ENCODE measurements around the gene GPRC5B. TPM values are rescaled to one million over a fixed set of nuclear protein-coding genes. Genes with fewer than 3 reads are reported as not detected.

GPRC5B gene
- total RNA-seq, 1 experiment from 2014 or later: 3.2 TPM

GRCh38 chr16:19812986-19813385 is 71.7 kb downstream of the GPRC5B start:
- no peak for DNase-seq (ENCODE audit: low read depth)

DNA sequence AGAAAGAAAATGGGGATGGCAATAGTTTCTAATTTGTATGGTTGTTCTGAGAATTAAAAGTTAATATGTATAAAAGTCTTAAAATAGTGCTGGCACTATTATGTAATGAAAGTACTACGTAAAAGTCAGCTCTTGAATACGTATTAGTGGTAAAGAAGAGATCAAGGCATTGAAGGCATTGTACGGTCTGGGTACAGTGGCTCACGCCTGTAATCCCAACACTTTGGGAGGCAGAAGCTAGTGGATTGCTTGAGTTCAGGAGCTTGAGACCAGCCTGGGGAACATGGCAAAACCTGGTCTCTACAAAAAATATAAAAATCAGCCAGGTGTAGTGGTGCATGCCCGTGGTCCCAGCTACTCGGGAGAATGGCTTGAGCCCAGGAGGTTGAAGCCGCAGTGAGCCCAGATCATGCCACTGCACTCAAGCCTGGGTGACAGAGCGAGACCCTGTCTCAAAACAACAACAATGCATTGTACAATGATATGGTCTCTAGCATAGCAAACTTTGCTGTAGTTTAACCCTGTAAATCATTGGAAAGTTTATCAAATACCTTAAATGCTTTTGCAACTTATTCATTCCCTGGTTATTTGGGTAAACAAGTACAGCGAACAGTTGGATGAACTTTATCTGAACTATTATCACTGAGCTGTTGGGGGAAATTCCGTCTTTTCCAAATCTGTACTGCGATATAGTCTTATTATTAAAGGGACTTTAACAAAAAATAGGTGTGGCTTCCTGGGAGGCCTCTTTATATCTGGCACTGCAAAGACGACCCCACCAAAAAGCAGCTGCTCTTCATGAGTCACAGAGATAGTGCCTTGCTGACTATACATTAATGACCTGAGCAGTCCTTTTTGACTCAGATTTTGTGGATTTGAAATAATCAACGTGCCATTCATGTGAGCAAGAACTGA is 73.6 kb downstream of the GPRC5B start:
- DNase-seq (ENCODE audit: low read depth): peak; percentile 69

- no peak for DNase-seq (ENCODE audit: low read depth)
These were observed 75.0 kb downstream of the GPRC5B start for GRCh38 chr16:19809693-19810092.

GRCh38 chr16:19809121-19809635 is 75.5 kb downstream of the GPRC5B start:
- DNase-seq (ENCODE audit: low read depth): peak; percentile 75

DNA sequence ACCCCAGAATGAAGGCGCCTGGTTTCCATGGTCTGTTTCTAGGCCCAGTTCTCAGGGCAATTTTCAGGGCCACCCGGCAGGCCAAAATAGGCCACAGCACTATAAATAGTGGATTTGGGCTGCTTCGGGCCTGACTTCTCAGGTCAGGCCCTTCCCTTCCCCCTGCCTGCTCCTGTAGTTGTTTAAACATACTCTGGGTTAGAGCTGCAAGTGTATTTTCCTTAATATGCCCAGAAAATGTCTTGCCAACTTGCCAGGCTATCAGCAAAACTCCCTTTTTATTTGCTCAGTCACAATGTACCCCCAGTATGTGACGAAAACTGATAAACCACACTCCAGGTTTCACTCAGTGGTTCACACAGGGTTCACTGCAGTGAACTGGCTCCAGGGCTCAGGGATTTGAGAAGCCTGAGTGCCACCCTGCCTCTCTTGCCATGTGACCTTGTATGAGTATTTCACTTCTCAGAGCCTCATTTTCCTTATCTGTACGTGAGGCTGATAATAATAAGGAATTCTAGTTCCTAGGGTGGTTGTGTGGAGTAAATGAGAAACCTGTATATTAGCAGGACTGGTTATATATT is 76.5 kb downstream of the GPRC5B start:
- DNase-seq (ENCODE audit: low read depth): peak; percentile 19

Other genes starting within 250 kb of the GPRC5B start
- gene KNOP1, start 166.6 kb downstream of the GPRC5B start, total RNA-seq (2014; rRNA removed; shearing (Covaris generic)): 10.3 and 13.6 TPM in 2 replicates
- 6.9 and 9.7 TPM in 2 replicates for gene IQCK, start 166.6 kb downstream of the GPRC5B start, total RNA-seq (2014; rRNA removed; shearing (Covaris generic))
- gene GPR139, start 189.0 kb upstream of the GPRC5B start, total RNA-seq (2014; rRNA removed; shearing (Covaris generic)): not detected in 2 replicates